ELF-1 (cell line): Measurements from ENCODE around the gene CD22.

Experiments used
- DNase-seq: peaks from one replicate; pipeline ENCODE4 v3.0.0-alpha.2; 2016; ENCODE audit warnings: low read depth, low spot score

The CD22 gene

DNA sequence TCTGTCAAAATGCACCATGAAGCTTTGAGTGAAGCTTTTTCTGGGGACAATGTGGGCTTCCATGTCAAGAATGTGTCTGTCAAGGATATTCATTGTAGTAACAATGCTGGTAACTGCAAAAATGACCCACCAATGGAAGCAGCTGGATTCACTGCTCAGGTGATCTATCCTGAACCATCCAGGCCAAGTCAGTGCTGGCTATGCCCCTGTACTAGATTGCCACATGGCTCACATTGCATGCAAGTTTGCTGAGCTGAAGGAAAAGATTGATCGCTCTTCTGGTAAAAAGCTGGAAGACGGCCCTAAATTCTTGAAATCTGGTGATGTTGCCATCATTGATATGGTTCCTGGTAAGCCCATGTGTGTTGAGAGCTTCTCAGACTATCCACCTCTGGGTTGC, 54.5 kb downstream of the CD22 start:
- DNase-seq = no peak

DNA sequence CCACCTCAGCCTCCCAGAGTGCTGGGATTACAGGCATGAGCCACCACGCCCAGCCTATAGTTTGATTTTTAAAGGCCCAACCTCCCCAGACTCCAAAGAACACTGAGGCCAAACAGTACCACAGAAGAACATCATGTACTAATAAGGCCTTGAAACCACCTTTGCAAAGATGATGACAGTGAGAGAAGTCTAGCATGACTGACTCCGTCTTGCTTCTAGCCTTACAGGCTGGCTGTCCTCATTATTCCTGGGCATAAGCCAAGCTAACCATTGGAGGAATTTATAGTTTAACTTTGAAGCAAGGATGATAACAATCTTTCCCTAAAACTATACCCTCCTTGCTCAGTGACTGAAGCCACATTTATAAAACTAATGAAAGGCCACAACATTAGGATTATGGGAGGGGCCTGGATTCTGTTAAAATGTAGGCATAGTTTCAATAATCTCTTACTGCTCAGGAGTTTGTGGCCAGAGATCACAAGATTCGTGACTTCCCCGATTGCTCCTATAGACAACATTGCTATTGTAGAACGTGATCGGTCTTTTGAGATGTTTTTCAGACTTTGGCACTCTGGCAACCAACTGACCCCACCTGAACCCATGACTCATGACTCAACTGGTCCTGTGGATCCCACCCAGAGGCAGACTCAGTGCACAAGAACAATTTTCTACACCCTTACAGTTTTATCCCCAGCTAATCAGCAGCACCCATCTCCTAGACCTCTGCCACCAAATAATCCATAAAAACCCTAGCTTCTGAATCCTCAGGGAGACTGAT, 59.5 kb downstream of the CD22 start:
- no peak for DNase-seq

DNA sequence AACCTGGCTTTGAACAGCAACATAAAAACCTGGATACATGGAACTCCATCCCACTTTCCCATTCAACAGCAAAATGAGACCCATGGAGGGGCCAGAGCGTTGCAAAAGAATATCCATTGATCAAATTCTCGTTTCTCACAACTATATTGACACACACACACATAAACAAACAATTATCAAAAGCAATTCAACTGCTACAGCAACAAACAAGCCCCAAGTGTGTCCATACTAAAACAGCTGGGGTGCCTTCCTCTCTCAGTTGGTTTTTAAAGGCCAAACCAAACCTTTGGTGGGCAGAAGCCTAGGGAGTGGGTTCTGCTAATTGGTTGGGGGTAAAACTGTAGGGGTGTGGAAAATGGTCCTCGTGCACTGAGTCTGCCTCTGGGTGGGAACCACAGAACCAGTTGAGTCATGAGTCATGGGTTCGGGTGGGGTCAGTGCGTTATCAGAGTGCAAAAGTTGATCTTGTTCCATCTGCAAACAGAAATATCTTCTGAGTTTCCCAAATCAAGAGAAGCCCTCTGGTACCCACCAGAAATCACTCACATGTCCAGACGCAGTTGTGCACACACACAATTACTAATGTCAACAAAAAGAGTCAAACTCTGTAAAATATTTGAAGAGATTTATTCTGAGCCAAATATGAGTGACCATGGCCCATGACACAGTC, 60.3 kb downstream of the CD22 start:
- DNase-seq = no peak

DNA sequence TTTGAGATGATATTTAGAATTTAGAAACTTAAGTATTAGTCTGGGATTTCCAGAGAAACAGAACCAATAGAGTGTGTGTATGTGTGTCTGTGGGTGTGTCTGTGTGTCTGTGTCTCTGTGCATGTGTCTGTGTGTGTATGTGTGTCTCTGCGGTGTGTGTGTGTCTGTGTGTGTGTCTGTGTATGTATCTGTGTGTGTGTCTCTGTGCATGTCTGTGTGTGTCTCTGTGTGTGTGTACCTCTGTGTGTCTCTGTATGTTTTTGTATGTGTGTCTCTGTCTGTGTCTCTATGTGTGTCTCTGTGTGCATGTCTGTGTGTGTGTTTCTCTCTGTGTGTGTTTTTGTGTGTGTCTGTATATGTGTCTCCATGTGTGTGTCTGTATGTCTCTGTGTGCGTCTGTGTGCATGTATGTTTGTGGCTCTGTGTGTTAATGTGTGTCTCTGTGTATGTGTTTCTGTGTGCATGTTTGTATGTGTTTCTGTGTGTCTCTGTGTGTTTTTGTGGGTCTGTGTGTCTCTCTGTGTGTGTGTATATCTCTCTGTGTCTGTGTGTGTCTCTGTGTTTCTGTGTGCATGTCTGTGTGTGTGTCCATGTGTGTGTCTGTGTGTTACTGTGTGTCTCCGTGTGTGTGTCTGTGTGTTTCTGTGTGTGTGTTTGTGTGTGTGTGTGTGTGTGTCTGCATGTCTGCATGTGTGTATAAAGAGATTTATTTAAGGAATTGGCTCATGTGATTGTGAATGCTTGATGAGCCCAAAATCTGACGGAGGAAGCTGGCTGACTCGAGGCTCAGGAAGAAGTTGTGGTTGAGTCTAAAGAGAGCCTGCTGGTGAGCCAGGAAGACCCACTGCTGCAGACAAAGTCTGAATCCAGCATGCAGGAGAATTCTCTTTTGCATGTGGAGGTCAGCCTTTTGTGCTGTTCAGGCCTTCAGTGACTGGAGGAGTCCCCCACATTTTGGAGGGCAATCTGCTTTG, 64.0 kb downstream of the CD22 start:
- no peak for DNase-seq

DNA sequence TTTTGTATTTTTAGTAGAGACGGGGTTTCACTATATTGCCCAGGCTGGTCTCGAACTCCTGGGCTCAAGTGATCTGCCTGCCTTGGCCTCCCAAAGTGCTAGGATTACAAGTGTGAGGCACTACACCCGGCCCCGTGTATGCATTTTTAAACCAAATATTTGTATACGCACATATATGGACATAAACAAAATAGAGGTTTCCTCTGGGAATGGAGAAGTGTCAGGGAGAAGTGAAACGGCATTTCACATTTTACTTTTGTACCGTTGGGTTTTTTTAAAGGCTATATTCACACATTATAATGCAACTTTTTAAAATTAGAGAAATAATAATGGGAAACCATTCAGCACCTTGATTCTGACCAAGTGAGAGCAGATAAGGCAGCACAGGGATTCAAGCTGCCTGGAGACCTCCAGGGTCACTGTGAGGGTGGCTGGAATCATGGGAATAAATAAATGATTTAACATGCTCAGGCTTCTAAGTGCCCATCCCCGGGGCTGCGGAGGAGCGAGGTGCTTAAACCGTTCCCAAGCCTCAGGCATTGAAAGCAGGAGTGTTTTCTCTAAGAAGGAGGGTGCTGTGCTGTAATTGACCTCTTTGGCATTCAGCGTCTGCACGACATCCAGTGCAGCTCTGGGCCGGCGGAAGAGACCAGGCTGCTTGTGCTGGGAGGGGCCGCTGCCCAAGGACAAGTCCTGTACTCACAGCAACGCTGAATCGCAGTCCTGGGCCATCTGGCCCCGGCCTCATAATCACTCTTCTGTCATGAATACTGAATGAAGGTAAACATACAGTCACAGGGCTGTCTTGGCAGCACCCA, 66.6 kb downstream of the CD22 start:
- peak; percentile 88 for DNase-seq

DNA sequence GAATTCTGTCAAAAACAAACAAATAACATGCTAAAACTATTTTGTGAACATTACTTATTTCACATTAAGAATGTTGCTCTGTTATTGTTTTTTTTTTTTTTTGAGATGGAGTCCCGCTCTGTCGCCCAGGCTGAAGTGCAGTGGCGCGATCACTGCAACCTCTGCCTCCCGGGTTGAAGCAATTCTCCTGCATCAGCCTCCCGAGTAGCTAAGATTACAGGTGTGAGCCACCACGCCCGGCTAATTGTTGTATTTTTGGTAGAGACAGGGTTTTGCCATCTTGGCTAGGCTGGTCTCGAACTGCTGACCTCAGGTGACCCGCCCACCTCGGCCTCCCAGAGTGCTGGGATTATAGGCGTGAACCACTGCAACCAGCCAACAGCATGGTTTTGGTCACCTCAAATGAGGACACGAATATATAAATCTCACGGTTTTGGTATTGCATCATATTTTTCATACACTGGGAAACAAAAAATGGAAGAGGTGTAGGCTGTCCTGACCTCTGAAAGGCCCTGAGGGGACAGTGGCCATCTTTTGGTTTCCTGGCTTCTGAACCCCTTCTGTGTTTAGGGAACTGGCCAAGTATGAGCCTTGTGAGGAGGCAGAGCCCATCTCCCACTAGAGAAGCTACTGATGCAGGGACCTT, 67.4 kb downstream of the CD22 start:
- DNase-seq = no peak
